A673 (cell line): ENCODE measurements around the gene NUMA1. TPM values are rescaled to one million over a fixed set of nuclear protein-coding genes. Genes with fewer than 3 reads are reported as not detected.
A peak's percentile ranks its signal among the peaks of the same experiment; 100 is the strongest.

Experiments
- BruUV-seq: library from RNA; stranded (reverse); fragments of 400-500 nt; replicated peaks from 2 replicates; lab custom pipeline; 2021; lab: Mats Ljungman, UMichigan
- CTCF ChIA-PET: fragments of 300-600 bp; sonication (Branson Sonifier 250); formaldehyde crosslinking; loops from one replicate; lab custom pipeline; 2022; ENCODE audit warnings: antibody characterized with exemption; lab: Charles Lee
- POLR2A ChIA-PET: fragments of 300-600 bp; sonication (Branson Sonifier 250); formaldehyde crosslinking; loops from one replicate; lab custom pipeline; 2022; ENCODE audit warnings: antibody characterized with exemption; ENCODE audit not compliant: low non-redundant PET; lab: Charles Lee
- DNase-seq: peaks from one replicate; pipeline ENCODE4 v3.0.0-alpha.2; 2015; ENCODE audit warnings: low spot score
- H3K27ac ChIP-seq: fragments of 200-600 bp; sonication (generic); 2 replicates; pipeline ENCODE4 v1.5.1; 2016; ENCODE audit warnings: mixed run types, low read depth, mild to moderate bottlenecking, mixed read lengths, antibody characterized with exemption, low read length; ENCODE audit not compliant: poor library complexity, severe bottlenecking
- H3K27me3 ChIP-seq: fragments of 200-600 bp; sonication (generic); replicated peaks from 2 replicates; pipeline ENCODE4 v1.6.1; 2017; ENCODE audit warnings: mixed run types, low read depth, mild to moderate bottlenecking, mixed read lengths, antibody characterized with exemption, low read length; ENCODE audit not compliant: insufficient read depth, poor library complexity
- H3K36me3 ChIP-seq: fragments of 200-600 bp; sonication (generic); 2 replicates; pipeline ENCODE4 v1.6.1; 2016; ENCODE audit warnings: mixed run types, mild to moderate bottlenecking, mixed read lengths, antibody characterized with exemption, low read length; ENCODE audit not compliant: insufficient read depth, poor library complexity, severe bottlenecking
- H3K4me1 ChIP-seq: fragments of 200-600 bp; sonication (generic); 2 replicates; pipeline ENCODE4 v1.6.1; 2017; ENCODE audit warnings: mixed run types, mild to moderate bottlenecking, mixed read lengths, antibody characterized with exemption, low read length; ENCODE audit not compliant: insufficient read depth, poor library complexity, severe bottlenecking
- H3K4me3 ChIP-seq: fragments of 200-600 bp; sonication (generic); 2 replicates; pipeline ENCODE4 v1.5.1; 2016; ENCODE audit warnings: low read depth, mixed run types, mild to moderate bottlenecking, mixed read lengths, low read length; ENCODE audit not compliant: poor library complexity, severe bottlenecking
- H3K9me3 ChIP-seq: fragments of 200-600 bp; sonication (generic); 2 replicates; pipeline ENCODE4 v1.6.1; 2016; ENCODE audit warnings: mixed run types, low read depth, mild to moderate bottlenecking, mixed read lengths, antibody characterized with exemption, low read length; ENCODE audit not compliant: poor library complexity, severe bottlenecking
- CTCF ChIP-seq: fragments of 300-800, 200-600 bp; sonication (generic); conservative IDR thresholded peaks from 2 replicates; pipeline ENCODE4 v1.5.1; 2017; ENCODE audit warnings: low read depth, mild to moderate bottlenecking, antibody characterized with exemption, low read length, moderate library complexity, mixed read lengths
- EZH2 ChIP-seq: fragments of 200-600 bp; sonication (generic); IDR thresholded peaks from 2 replicates; pipeline ENCODE4 v1.6.1; 2017; ENCODE audit warnings: borderline replicate concordance, low read depth, mild to moderate bottlenecking, mixed read lengths, antibody characterized with exemption, low read length; ENCODE audit not compliant: poor library complexity, severe bottlenecking
- intact Hi-C: fragments of 100-400 bp; cut with micrococcal nuclease; formaldehyde crosslinking; loops from one replicate; pipeline ENCODE4 v1.10.0; 2022; ENCODE audit not compliant: unreplicated experiment
- total RNA-seq: library from RNA; stranded (reverse); gene quantifications from 2 replicates; pipeline ENCODE4 v1.2.3, GENCODE V29; 2021

NUMA1 gene
- total RNA-seq, 1 experiment from 2014 or later, result 216 TPM

- intact Hi-C loops, result no loop called here
- DNase-seq, result no peak
- H3K9me3 ChIP-seq, result no peaks in the 10 kb centered on the region
- no TSS peak for BruUV-seq
- TF ChIP-seq EZH2 (no peak), CTCF (no peak)
- peaks cover 98% of the 10 kb centered on the region for H3K36me3 ChIP-seq
- no peaks in the 10 kb centered on the region for H3K4me1 ChIP-seq
- no peaks in the 10 kb centered on the region for H3K27me3 ChIP-seq
- no peak overlapping the region for H3K27ac ChIP-seq
- ChIA-PET CTCF (no interaction called here), POLR2A (no interaction called here)
- H3K4me3 ChIP-seq, result no peak overlapping the region
These were observed 71.2 kb downstream of the NUMA1 start for GRCh38 chr11:72009156-72009555.

- DNase-seq, result no peak
- Histone ChIP-seq H3K27ac (no peak overlapping the region), H3K9me3 (no peaks in the 10 kb centered on the region), H3K4me3 (no peak overlapping the region), H3K27me3 (no peaks in the 10 kb centered on the region), H3K36me3 (peaks cover 98% of the 10 kb centered on the region), H3K4me1 (no peaks in the 10 kb centered on the region)
- intact Hi-C loops, result no loop called here
- ChIA-PET POLR2A (no interaction called here), CTCF (no interaction called here)
- TF ChIP-seq EZH2 (no peak), CTCF (no peak)
- BruUV-seq, result TSS peak; percentile 7
These were observed 71.6 kb downstream of the NUMA1 start for GRCh38 chr11:72008728-72009127.

GRCh38 chr11:72007587-72007986, 72.8 kb downstream of the NUMA1 start:
- ChIA-PET POLR2A (no interaction called here), CTCF (no interaction called here)
- H3K9me3 ChIP-seq, result no peaks in the 10 kb centered on the region
- no peak overlapping the region for H3K27ac ChIP-seq
- no TSS peak for BruUV-seq
- no peaks in the 10 kb centered on the region for H3K4me1 ChIP-seq
- H3K27me3 ChIP-seq, result no peaks in the 10 kb centered on the region
- no peak for DNase-seq
- no peak overlapping the region for H3K4me3 ChIP-seq
- TF ChIP-seq EZH2 (no peak), CTCF (no peak)
- intact Hi-C loops, result no loop called here
- peaks cover 98% of the 10 kb centered on the region for H3K36me3 ChIP-seq
